PFSK-1 (cell line): ENCODE data around the gene TMEM140.

Experiments
- FOXP2 ChIP-seq: optimal IDR thresholded peaks from 2 replicates; pipeline ENCODE3; 2011; ENCODE audit warnings: borderline replicate concordance, control low read depth, inconsistent platforms; ENCODE audit not compliant: insufficient read depth; ENCODE audit errors: extremely low read length, extremely low read depth
- POLR2AphosphoS5 ChIP-seq: IDR thresholded peaks from 2 replicates; pipeline ENCODE4 v1.6.1; 2012; ENCODE audit warnings: low read depth, mild to moderate bottlenecking, control low read depth, low read length, moderate library complexity
- REST ChIP-seq, 2 experiments: IDR thresholded peaks; 2 replicates each; pipeline versions ENCODE4 v1.6.1 to v1.8.0; 2011 to 2012; ENCODE audit warnings: low read depth in 2 of 2, low read length in 2 of 2, control low read depth in 1 of 2, inconsistent platforms in 1 of 2, mild to moderate bottlenecking in 1 of 2, moderate library complexity in 1 of 2; ENCODE audit not compliant: insufficient read depth in 1 of 2
- SIN3A ChIP-seq: IDR thresholded peaks from 2 replicates; pipeline ENCODE4 v1.6.1; 2012; ENCODE audit warnings: mild to moderate bottlenecking, low read length, moderate library complexity, borderline replicate concordance; ENCODE audit not compliant: insufficient read depth
- TAF1 ChIP-seq: IDR thresholded peaks from 2 replicates; pipeline ENCODE4 v1.6.1; 2012; ENCODE audit warnings: low read length, control low read depth, borderline replicate concordance; ENCODE audit not compliant: insufficient read depth

GRCh38 chr7:135169141-135169963 lies 21.5 kb downstream of the TMEM140 start:
- no peak for TF ChIP-seq REST (IDR thresholded peaks at IDR 0.05; ENCODE audit: insufficient read depth in 1 of 2, low read depth in 2 of 2, low read length in 2 of 2)
- TF ChIP-seq POLR2AphosphoS5, result no peak; the same call in 1 of the 2 replicates
- no peak for TF ChIP-seq SIN3A
- TF ChIP-seq TAF1, result no peak
- TF ChIP-seq FOXP2, result no peak
